HepG2 (cell line): ENCODE results near the gene ERFL. TPM values are rescaled to one million over a fixed set of nuclear protein-coding genes. Genes with fewer than 3 reads are reported as not detected.

Experiments used
- ARHGAP35 ChIP-seq: sonication (generic); formaldehyde crosslinking; IDR thresholded peaks from 2 replicates; pipeline ENCODE4 v1.9.0; 2022; ENCODE audit warnings: mild to moderate bottlenecking, inconsistent platforms, moderate library complexity, missing genetic modification reagents, borderline replicate concordance
- ELF1 ChIP-seq: sonication (generic); formaldehyde crosslinking; IDR thresholded peaks from 2 replicates; pipeline ENCODE4 v1.4.0; 2020; ENCODE audit warnings: missing genetic modification reagents
- FLYWCH1 ChIP-seq: sonication (generic); formaldehyde crosslinking; IDR thresholded peaks from 2 replicates; pipeline ENCODE4 v1.8.1; 2023; ENCODE audit warnings: mild to moderate bottlenecking, missing genetic modification reagents
- FOXO1 ChIP-seq: sonication (generic); formaldehyde crosslinking; IDR thresholded peaks from 2 replicates; pipeline ENCODE4 v1.4.0; 2020; ENCODE audit warnings: missing genetic modification reagents
- HES4 ChIP-seq: sonication (generic); formaldehyde crosslinking; IDR thresholded peaks from 2 replicates; pipeline ENCODE4 v1.9.0; 2021; ENCODE audit warnings: mild to moderate bottlenecking, missing genetic modification reagents, borderline replicate concordance
- HMGXB3 ChIP-seq: sonication (generic); formaldehyde crosslinking; IDR thresholded peaks from 2 replicates; pipeline ENCODE4 v1.4.0; 2020; ENCODE audit warnings: missing genetic modification reagents, borderline replicate concordance
- HNRNPL ChIP-seq: fragments of 200-400 bp; formaldehyde crosslinking; IDR thresholded peaks from 2 replicates; pipeline ENCODE4 v1.6.1; 2017; ENCODE audit warnings: mild to moderate bottlenecking, low read depth, low read length
- JUND ChIP-seq: sonication (generic); formaldehyde crosslinking; IDR thresholded peaks from 2 replicates; pipeline ENCODE4 v1.8.0; 2022; ENCODE audit warnings: mild to moderate bottlenecking, missing genetic modification reagents
- NFKBIZ ChIP-seq: IDR thresholded peaks from 2 replicates; pipeline ENCODE4 v1.6.1; 2018; ENCODE audit warnings: missing genetic modification reagents, missing compliant biosample characterization
- PREB ChIP-seq: sonication (generic); formaldehyde crosslinking; IDR thresholded peaks from 2 replicates; pipeline ENCODE4 v1.4.0; 2020; ENCODE audit warnings: missing genetic modification reagents
- TP53 ChIP-seq: sonication (generic); formaldehyde crosslinking; conservative IDR thresholded peaks from 2 replicates; pipeline ENCODE4 v1.4.0; 2020; ENCODE audit warnings: missing genetic modification reagents
- ZBTB7A ChIP-seq: sonication (generic); formaldehyde crosslinking; IDR thresholded peaks from 2 replicates; pipeline ENCODE4 v1.8.0; 2022; ENCODE audit warnings: mild to moderate bottlenecking, missing genetic modification reagents
- ZEB1 ChIP-seq: IDR thresholded peaks from 2 replicates; pipeline ENCODE4 v1.6.1; 2012; ENCODE audit warnings: mild to moderate bottlenecking, low read depth, inconsistent platforms; ENCODE audit not compliant: insufficient replicate concordance
- ZGPAT ChIP-seq: IDR thresholded peaks from 2 replicates; pipeline ENCODE4 v1.6.1; 2016; ENCODE audit warnings: mild to moderate bottlenecking
- ZNF121 ChIP-seq: sonication (generic); formaldehyde crosslinking; IDR thresholded peaks from 2 replicates; pipeline ENCODE4 v1.5.0; 2020; ENCODE audit warnings: mild to moderate bottlenecking, missing genetic modification reagents
- ZNF143 ChIP-seq: sonication (generic); formaldehyde crosslinking; IDR thresholded peaks from 2 replicates; pipeline ENCODE4 v1.4.0; 2020; ENCODE audit warnings: missing genetic modification reagents
- ZNF234 ChIP-seq: sonication (generic); formaldehyde crosslinking; conservative IDR thresholded peaks from 2 replicates; pipeline ENCODE4 v1.5.1; 2020; ENCODE audit warnings: mild to moderate bottlenecking, missing genetic modification reagents
- ZNF317 ChIP-seq: sonication (generic); formaldehyde crosslinking; IDR thresholded peaks from 2 replicates; pipeline ENCODE4 v1.5.0; 2020; ENCODE audit warnings: mild to moderate bottlenecking, missing genetic modification reagents
- ZNF619 ChIP-seq: sonication (generic); formaldehyde crosslinking; IDR thresholded peaks from 2 replicates; pipeline ENCODE4 v1.4.0; 2020; ENCODE audit warnings: mild to moderate bottlenecking, missing genetic modification reagents
- ZNF644 ChIP-seq: IDR thresholded peaks from 2 replicates; pipeline ENCODE4 v1.6.1; 2016; ENCODE audit warnings: low read depth
- ZNF75D ChIP-seq: sonication (generic); formaldehyde crosslinking; IDR thresholded peaks from 2 replicates; pipeline ENCODE4 v1.8.1; 2023; ENCODE audit warnings: missing genetic modification reagents, mild to moderate bottlenecking, borderline replicate concordance
- ZNF839 ChIP-seq: sonication (generic); formaldehyde crosslinking; IDR thresholded peaks from 2 replicates; pipeline ENCODE4 v1.4.0; 2020; ENCODE audit warnings: missing genetic modification reagents, mild to moderate bottlenecking, borderline replicate concordance
- ZSCAN20 ChIP-seq: sonication (generic); formaldehyde crosslinking; IDR thresholded peaks from 2 replicates; pipeline ENCODE4 v1.4.0; 2020; ENCODE audit warnings: missing genetic modification reagents, mild to moderate bottlenecking, borderline replicate concordance
- polyA plus RNA-seq, 8 experiments: library from polyadenylated mRNA; depleted of rRNA in 3 of 8; stranded (reverse) in 7 of 8; unstranded in 1 of 8; fragments of >200 nt; fragmentation: Illumina TruSeq in 4 of 8; extraction: Trizol in 4 of 8; gene quantifications; 2 replicates each; pipeline versions ENCODE4 v1.2.1 to v1.2.3, GENCODE V29; 2011 to 2016; ENCODE audit warnings: low read depth in 4 of 8, missing spikeins in 1 of 8, mixed read lengths in 1 of 8; ENCODE audit not compliant: insufficient read depth in 1 of 8
- total RNA-seq, 5 experiments: library from RNA; depleted of rRNA; stranded (reverse); fragments of >200 nt; fragmentation: Illumina TruSeq; extraction: Trizol; gene quantifications; 2 replicates each; pipeline ENCODE4 v1.2.3, GENCODE V29; 2016; ENCODE audit warnings: low read depth in 1 of 5

ERFL gene
- total and polyA plus RNA-seq, 2 of the 13 experiments (the other 11 are each of a cell fraction or from before 2014, with no cell fraction given): not detected

- TF ChIP-seq ZEB1 (no peak), HES4 (CRISPR knock-in tag) (no peak), FOXO1 (no peak), HNRNPL (no peak), JUND (CRISPR knock-in tag) (no peak), ZNF644 (CRISPR knock-in tag) (no peak), NFKBIZ (CRISPR knock-in tag) (no peak), ZNF317 (CRISPR knock-in tag) (no peak), FLYWCH1 (no peak), ELF1 (CRISPR knock-in tag) (no peak), ZNF839 (CRISPR knock-in tag) (0 out of 2 replicates have a peak, but pooled peaks have one; percentile 1), ZNF619 (no peak), ZGPAT (CRISPR knock-in tag) (no peak), ZNF234 (CRISPR knock-in tag) (peak; percentile 68; the same call in 1 of the 2 replicates), ZNF121 (CRISPR knock-in tag) (no peak), ZSCAN20 (CRISPR knock-in tag) (no peak), PREB (CRISPR knock-in tag) (no peak), ZNF143 (CRISPR knock-in tag) (no peak), HMGXB3 (no peak), ZBTB7A (CRISPR knock-in tag) (peak; percentile 32; the same call in 1 of the 2 replicates), ARHGAP35 (no peak; the same call in 1 of the 2 replicates), ZNF75D (no peak), TP53 (CRISPR knock-in tag) (no peak)
Measured at GRCh38 chr19:41958367-41959055, 30.3 kb upstream of the ERFL start (continued).
